NCI-H526 (cell line): Measurements from ENCODE around the gene GRIP2.

Experiments
- DNase-seq, 2 experiments: peaks; one replicate each; lab custom pipeline; 2025; lab: John Stamatoyannopoulos, UW

Gene GRIP2

GRCh38 chr3:14561051-14561960, 21.2 kb upstream of the GRIP2 start:
- no peak for DNase-seq

- no peak for DNase-seq
These were observed 20.0 kb upstream of the GRIP2 start for GRCh38 chr3:14560110-14560509.

- no peak for DNase-seq
These were observed 17.9 kb upstream of the GRIP2 start for GRCh38 chr3:14558029-14558428.

- peak in 1 of 2 experiments; percentile 68 for DNase-seq
These were observed 15.7 kb upstream of the GRIP2 start for GRCh38 chr3:14555835-14556234.

- DNase-seq, result no peak
These were observed 14.6 kb upstream of the GRIP2 start for GRCh38 chr3:14554715-14555114.

DNA sequence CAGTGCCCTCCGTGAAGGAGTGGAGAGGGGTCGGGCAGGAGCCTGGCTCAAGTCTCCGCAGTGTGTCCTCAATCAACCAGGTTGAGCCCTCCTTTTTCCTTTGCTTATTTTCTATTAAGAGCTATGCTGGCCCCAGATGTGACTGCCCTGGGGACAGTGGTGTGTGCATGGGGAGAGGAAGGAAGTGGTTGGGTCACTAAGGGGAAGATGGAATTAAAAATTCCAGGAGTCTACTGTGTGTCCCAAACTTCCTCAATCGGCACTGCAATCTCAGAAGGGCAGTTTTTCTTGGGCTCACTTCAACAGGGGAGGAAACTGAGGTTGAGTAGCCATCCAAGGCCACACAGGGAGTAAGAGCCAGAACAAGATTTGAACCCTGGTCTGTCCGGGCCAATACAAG, 13.7 kb upstream of the GRIP2 start:
- DNase-seq, result no peak

DNA sequence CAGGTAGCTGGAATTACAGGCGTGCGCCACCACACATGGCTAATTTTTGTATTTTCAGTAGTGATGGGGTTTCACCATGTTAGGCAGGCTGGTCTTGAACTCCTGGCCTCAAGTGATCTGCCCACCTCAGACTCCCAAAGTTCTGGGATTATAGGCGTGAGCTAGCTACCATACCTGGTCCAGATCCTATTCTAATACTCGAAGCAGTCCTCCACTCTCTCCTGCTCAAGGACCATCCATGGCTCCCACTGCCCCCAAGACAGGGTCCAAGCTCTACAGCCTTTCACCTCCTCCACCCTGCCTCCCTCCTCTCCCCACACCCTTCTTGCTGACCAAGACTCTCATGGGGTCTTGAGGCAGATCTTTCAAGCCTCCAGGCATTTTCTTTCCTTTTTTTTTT, 12.6 kb upstream of the GRIP2 start:
- DNase-seq, result no peak

DNA sequence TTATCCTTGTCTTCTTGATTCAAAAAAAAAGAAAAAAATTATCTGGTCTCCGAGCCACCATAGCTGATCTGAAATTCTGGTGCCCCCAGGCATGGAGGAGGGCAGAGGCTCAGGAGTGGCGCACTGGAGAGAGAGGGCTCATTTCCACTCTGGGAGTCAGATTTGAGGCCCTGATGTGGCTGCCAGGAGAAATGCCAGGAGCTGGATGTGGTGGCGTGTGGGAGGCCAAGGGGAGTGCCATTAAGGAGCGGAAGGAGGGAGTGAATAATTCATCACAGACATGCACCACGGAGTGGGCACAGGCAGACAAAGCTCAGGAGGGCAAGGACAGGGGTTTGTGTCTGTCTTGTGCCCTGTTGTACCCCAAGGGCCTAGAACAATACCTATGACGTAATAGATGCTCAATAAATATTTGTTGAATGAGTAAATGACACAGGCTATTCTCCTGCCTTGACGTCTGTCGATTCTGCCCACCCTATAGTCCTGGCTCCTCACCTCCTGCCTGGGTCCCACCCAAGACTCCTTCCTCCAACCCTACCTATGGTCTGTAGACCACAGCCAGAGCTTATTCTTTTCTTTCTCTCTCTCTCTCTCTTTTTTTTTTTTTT, 12.0 kb upstream of the GRIP2 start:
- DNase-seq, result no peak

- DNase-seq, result no peak
These were observed 10.8 kb upstream of the GRIP2 start for GRCh38 chr3:14550651-14551611.

- no peak for DNase-seq
These were observed 10.0 kb upstream of the GRIP2 start for GRCh38 chr3:14550181-14550580.

DNA sequence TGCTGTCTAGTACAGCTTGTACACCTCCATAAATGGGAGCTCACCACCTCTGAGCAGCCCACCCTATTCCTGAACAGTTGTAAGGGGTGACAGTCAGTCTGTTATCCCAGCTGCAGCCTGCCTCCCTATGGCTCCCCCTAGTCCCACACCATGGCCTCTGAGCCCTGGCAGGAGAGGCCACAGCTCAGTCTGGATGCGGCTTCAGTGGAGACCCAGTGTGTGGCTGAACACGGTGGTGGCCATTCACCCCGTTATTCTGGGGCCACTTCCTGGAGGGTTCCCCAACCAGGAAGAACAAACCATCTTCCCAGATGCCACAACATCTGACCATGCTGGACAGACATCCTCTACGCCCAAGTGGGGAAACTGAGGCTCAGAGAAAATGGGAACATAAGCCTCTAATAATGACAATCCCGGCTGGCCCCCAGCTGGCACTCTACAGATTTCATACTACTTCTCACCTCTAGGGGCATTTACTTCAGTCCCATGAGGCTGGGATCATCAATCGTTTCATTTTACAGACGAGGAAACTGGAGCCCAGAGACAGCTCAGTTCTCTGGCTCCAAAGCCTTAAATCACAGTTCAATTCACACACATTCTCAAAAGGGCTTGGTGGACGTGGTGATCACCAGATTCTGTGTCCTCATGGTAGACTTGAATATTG, 9.2 kb upstream of the GRIP2 start:
- DNase-seq, result peak in 1 of 2 experiments; percentile 49

GRCh38 chr3:14548321-14548729, 8.2 kb upstream of the GRIP2 start:
- DNase-seq, result peak; percentile 64 to 89

GRCh38 chr3:14547693-14548092, 7.6 kb upstream of the GRIP2 start:
- DNase-seq, result no peak

DNA sequence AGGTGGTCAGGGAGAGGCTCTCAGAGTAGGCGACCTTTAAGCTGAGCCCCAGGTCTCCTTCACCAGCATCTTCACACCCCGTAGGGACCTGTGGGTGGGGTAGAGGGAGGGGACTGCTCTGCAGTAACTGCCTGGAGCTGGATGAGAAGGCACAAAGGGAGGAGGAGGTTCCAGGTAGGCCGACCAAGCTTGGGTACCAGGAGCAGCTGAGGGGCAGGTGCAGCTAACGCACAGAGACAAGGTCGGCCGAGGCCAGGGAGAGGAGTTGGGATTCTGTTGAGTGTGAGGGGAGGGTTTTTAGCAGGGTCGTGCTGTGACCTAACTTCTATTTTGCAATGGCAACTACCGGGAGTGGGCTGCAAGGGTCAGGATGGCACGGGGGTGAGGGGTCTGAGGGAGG, 5.9 kb upstream of the GRIP2 start:
- no peak for DNase-seq

DNA sequence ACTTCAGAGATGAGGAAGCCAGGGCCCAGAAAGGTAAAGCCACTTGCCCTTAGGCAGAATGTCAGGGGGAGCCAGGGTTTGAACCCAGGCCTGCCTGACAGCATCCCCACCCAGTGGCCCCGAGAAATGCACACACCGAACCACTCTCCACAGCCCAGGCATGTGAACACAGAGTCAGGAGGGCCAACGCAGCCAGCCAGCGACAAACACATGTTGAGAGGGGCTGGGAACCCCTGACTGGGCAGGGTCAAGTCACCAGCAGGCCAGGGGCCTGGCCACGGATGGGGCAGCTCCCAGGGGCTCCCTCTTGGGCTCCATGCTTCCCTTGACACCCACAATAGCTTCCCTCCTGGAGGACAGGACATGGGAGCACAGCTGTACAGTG, 5.1 kb upstream of the GRIP2 start:
- DNase-seq, result no peak

DNA sequence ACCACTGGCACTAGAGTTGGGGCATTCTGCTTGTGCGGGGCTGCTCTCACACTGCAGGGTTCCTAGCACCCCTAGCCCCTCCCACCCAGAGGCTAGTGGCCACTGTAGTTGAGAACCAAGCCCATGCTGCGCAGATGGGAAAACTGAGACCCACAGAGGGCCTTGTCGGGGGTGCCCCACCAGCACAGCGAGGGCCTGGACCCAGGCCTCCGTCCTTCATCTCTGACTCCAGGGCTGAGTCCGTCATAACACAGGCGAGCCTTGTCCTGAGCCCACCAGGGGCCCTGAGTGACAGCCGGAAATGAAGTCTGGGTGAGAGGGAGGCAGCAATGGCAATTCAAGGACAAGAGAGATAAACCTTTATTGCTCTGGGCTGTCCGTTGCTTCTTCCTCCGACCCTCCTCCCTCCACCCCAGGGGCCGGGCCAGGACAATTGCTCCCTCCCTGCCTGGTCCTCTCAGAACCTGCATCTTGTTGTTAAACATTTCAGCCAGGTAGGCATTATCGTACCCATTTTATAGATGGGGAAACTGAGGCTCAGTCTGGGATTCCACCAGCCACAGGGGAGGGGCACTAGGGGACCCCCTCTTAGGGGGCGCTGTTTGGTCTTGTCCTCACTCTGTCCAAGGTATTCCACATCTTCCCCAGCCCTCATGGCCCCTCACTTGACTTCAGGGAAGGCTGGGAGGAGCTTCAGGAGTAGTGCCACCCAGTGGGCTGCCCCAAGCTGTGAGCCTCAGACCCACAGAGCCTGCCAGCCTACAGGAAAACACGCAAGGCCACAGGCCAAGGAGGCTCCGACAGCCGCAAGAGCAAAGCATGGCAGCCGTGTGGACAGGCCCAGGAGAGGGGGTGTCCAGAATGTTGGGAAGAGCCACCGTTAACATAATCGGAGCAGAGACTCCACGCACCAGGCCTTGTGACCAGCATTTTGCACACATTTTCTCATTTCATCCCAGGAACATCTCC, 4.4 kb upstream of the GRIP2 start:
- DNase-seq, result no peak

- DNase-seq, result no peak
These were observed 3.3 kb upstream of the GRIP2 start for GRCh38 chr3:14543446-14543845.

GRCh38 chr3:14542656-14543055, 2.5 kb upstream of the GRIP2 start:
- DNase-seq, result no peak

DNA sequence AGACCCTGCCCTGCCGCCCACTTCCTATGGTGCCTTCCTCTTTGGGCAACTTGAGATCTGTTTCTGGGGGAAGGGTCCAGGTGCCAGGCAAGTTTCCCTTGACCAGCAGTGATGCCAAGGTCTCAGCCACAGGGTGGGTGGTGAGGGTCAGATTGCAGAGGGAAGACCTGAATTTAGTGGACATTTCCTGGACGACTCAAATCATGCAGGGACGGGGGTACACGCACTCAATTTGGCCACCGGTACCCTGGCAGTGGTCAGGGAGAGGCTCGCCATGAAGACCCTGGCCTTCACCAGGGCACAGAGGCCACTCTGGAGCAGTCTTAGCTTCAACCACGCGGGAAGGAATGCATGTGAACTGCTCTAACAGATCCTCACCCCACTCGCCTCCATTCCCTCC, 1.5 kb upstream of the GRIP2 start:
- DNase-seq, result no peak

DNA sequence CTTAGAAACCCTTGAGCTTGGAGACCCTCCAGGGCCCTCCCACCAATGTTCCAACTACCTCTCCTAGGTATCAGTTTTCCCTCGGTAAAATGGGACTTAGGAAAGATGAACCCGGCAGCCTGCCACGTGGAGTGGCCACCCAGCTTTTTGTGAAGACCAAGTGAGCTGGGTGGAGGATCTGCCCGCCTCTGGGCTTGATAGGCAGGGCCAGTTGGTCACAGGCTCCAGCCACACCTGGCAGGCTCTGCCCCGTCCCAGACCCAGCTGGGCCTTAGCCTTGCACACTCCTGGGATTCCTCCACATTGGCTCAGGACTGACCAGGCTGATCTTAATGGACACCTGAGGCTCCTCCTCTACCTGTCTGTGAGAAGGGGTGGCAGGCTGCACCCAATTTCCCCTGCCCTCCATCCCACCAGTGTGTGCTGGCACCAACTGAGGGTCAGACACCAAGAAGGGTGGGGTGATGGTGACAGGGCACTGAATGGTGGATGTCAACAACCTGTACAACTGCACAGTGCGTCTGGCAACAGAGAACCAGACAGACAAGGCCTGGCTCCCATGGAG, 761 bp upstream of the GRIP2 start:
- DNase-seq, result no peak
